HepG2 (cell line): ENCODE results near the gene RPP25L. TPM values are rescaled to one million over a fixed set of nuclear protein-coding genes. Genes with fewer than 3 reads are reported as not detected.

Experiments
- ATAC-seq: fragments of 200-7000 bp; cut with Tn5 transposase; 3 replicates; pipeline ENCODE4 v1.9.1; 2020; ENCODE audit warnings: mild to moderate bottlenecking, moderate library complexity
- BruUV-seq: library from RNA; stranded (reverse); fragments of 400-500 nt; replicated peaks from 2 replicates; lab custom pipeline; 2021; lab: Mats Ljungman, UMichigan
- CTCF ChIA-PET: fragments of 300-600 bp; formaldehyde crosslinking; extraction: SDS; loops from one replicate; lab custom pipeline; 2021; ENCODE audit warnings: low total read pairs, inconsistent platforms, low intra/inter-chr PET ratio; lab: Yijun Ruan, JAX
- POLR2A ChIA-PET: fragments of 350-600 bp; sonication (Branson Sonifier 250); formaldehyde crosslinking; loops from one replicate; lab custom pipeline; 2020; ENCODE audit warnings: antibody characterized with exemption, inconsistent platforms; lab: Yijun Ruan, JAX
- DNase-seq: peaks from one replicate; pipeline ENCODE4 v3.0.0-alpha.2; 2015; ENCODE audit warnings: low spot score
- FAIRE-seq: peaks from 3 replicates; lab custom pipeline; 2011; peaks lifted over from hg19 to GRCh38; lab: Jason Lieb, UNC
- H2AFZ ChIP-seq: one replicate; pipeline ENCODE4 v1.6.1; 2011; ENCODE audit warnings: low read length, inconsistent platforms
- H3K27ac ChIP-seq: fragments of 300-600 bp; 3 replicates; pipeline ENCODE4 v1.8.0; 2011; ENCODE audit warnings: mixed run types, mild to moderate bottlenecking, mixed read lengths, low read length, inconsistent platforms; ENCODE audit not compliant: insufficient read depth; ENCODE audit errors: extremely low read length
- H3K27me3 ChIP-seq, 2 experiments: fragments of 200-600 bp in 1 of 2; 2 replicates in 1 of 2; 3 replicates in 1 of 2; pipeline versions ENCODE4 v1.6.0 to v1.8.0; 2011; ENCODE audit warnings: low read length in 2 of 2, mild to moderate bottlenecking in 2 of 2, moderate library complexity in 2 of 2, inconsistent platforms in 1 of 2; ENCODE audit not compliant: insufficient read depth in 2 of 2, control insufficient read depth in 1 of 2
- H3K36me3 ChIP-seq, 2 experiments: fragments of 200-600 bp in 1 of 2; replicated peaks in 1 of 2; 2 replicates in 1 of 2; 3 replicates in 1 of 2; pipeline versions ENCODE4 v1.5.1 to v1.8.0; 2011; ENCODE audit warnings: low read length in 2 of 2, inconsistent platforms in 1 of 2; ENCODE audit not compliant: insufficient read depth in 2 of 2, control insufficient read depth in 1 of 2
- H3K4me1 ChIP-seq: 2 replicates; pipeline ENCODE4 v1.5.1; 2012; ENCODE audit warnings: low read length, inconsistent platforms; ENCODE audit not compliant: insufficient read depth
- H3K4me2 ChIP-seq: 2 replicates; pipeline ENCODE4 v1.6.0; 2011; ENCODE audit warnings: low read depth, low read length, inconsistent platforms
- H3K4me3 ChIP-seq, 3 experiments: fragments of 200-600 bp in 1 of 3; sonication (generic), shearing (Covaris generic) in 1 of 3; replicated peaks in 1 of 3; 2 replicates each; pipeline ENCODE4 v1.5.1; 2011 to 2016; ENCODE audit warnings: low read length in 3 of 3, inconsistent platforms in 2 of 3, low read depth in 2 of 3, mild to moderate bottlenecking in 2 of 3, control low read depth in 1 of 3, mixed read lengths in 1 of 3; ENCODE audit not compliant: insufficient read depth in 1 of 3
- H3K79me2 ChIP-seq: one replicate; pipeline ENCODE4 v1.6.1; 2011; ENCODE audit warnings: low read length, inconsistent platforms; ENCODE audit not compliant: insufficient read depth
- H3K9ac ChIP-seq: 2 replicates; pipeline ENCODE4 v1.6.0; 2011; ENCODE audit warnings: mild to moderate bottlenecking, low read depth, low read length, inconsistent platforms; ENCODE audit not compliant: insufficient read depth
- H3K9me3 ChIP-seq: 2 replicates; pipeline ENCODE4 v1.5.1; 2012; ENCODE audit warnings: mild to moderate bottlenecking, low read length
- H4K20me1 ChIP-seq: 2 replicates; pipeline ENCODE4 v1.6.0; 2011; ENCODE audit warnings: inconsistent platforms, mild to moderate bottlenecking, low read length, moderate library complexity; ENCODE audit not compliant: insufficient read depth
- FOXO1 ChIP-seq: sonication (generic); formaldehyde crosslinking; IDR thresholded peaks from 2 replicates; pipeline ENCODE4 v1.4.0; 2020; ENCODE audit warnings: missing genetic modification reagents
- MAFF ChIP-seq: IDR thresholded peaks from 2 replicates; pipeline ENCODE4 v1.6.1; 2011; ENCODE audit warnings: low read depth, low read length, improper control_type of control experiment
- MAFK ChIP-seq, 2 experiments: IDR thresholded peaks in 1 of 2; conservative IDR thresholded peaks in 1 of 2; 2 replicates each; pipeline ENCODE4 v1.6.1; 2011; ENCODE audit warnings: improper control_type of control experiment in 2 of 2, low read length in 2 of 2
- NFIB ChIP-seq: sonication (generic); formaldehyde crosslinking; IDR thresholded peaks from 2 replicates; pipeline ENCODE4 v1.9.0; 2021; ENCODE audit warnings: missing genetic modification reagents, mild to moderate bottlenecking, borderline replicate concordance
- NRL ChIP-seq: sonication (generic); formaldehyde crosslinking; IDR thresholded peaks from 2 replicates; pipeline ENCODE4 v1.5.0; 2020; ENCODE audit warnings: missing genetic modification reagents, mild to moderate bottlenecking, moderate library complexity, borderline replicate concordance
- PATZ1 ChIP-seq: sonication (generic); formaldehyde crosslinking; IDR thresholded peaks from 2 replicates; pipeline ENCODE4 v1.4.0; 2020; ENCODE audit warnings: missing genetic modification reagents
- POGK ChIP-seq: sonication (generic); formaldehyde crosslinking; conservative IDR thresholded peaks from 2 replicates; pipeline ENCODE4 v1.8.0; 2022; ENCODE audit warnings: mild to moderate bottlenecking, moderate library complexity, missing genetic modification reagents
- SIN3B ChIP-seq: fragments of 150-350 bp; IDR thresholded peaks from 2 replicates; pipeline ENCODE4 v1.6.1; 2014; ENCODE audit warnings: low read length
- SMC3 ChIP-seq: IDR thresholded peaks from 2 replicates; pipeline ENCODE4 v1.6.1; 2011; ENCODE audit warnings: low read length, improper control_type of control experiment
- SRY ChIP-seq: sonication (generic); formaldehyde crosslinking; IDR thresholded peaks from 2 replicates; pipeline ENCODE4 v1.8.0; 2022; ENCODE audit warnings: mild to moderate bottlenecking, missing genetic modification reagents
- ZBTB14 ChIP-seq: sonication (generic); formaldehyde crosslinking; IDR thresholded peaks from 2 replicates; pipeline ENCODE4 v1.4.0; 2020; ENCODE audit warnings: missing genetic modification reagents
- ZBTB46 ChIP-seq: sonication (generic); formaldehyde crosslinking; IDR thresholded peaks from 2 replicates; pipeline ENCODE4 v1.4.0; 2020; ENCODE audit warnings: mild to moderate bottlenecking, missing genetic modification reagents, borderline replicate concordance
- ZNF260 ChIP-seq: sonication (generic); formaldehyde crosslinking; IDR thresholded peaks from 2 replicates; pipeline ENCODE4 v1.4.0; 2020; ENCODE audit warnings: missing genetic modification reagents, low read depth, mild to moderate bottlenecking, borderline replicate concordance
- ZNF790 ChIP-seq: sonication (generic); formaldehyde crosslinking; IDR thresholded peaks from 2 replicates; pipeline ENCODE4 v1.8.0; 2022; ENCODE audit warnings: missing genetic modification reagents, mild to moderate bottlenecking, borderline replicate concordance
- ZNF879 ChIP-seq: sonication (generic); formaldehyde crosslinking; IDR thresholded peaks from 2 replicates; pipeline ENCODE4 v1.8.1; 2023; ENCODE audit warnings: missing genetic modification reagents
- WGBS: methylation state at CpG from one replicate; pipeline ENCODE4 v1.1.6; 2017; ENCODE audit warnings: low lambda C conversion rate; 5-methylcytosine and 5-hydroxymethylcytosine counted together
- in situ Hi-C: cut with HindIII; loops from 2 replicates; pipeline ENCODE4 v1.10.0; 2017; ENCODE audit warnings: low pct_unique_long_range_greater_than_20kb; ENCODE audit not compliant: extremely low pct_ligation_motif_present
- intact Hi-C: fragments of 100-400 bp; cut with micrococcal nuclease; formaldehyde crosslinking; loops from one replicate; pipeline ENCODE4 v1.10.0; 2022; ENCODE audit not compliant: unreplicated experiment
- polyA plus RNA-seq, 8 experiments: library from polyadenylated mRNA; depleted of rRNA in 3 of 8; stranded (reverse) in 7 of 8; unstranded in 1 of 8; fragments of >200 nt; fragmentation: Illumina TruSeq in 4 of 8; extraction: Trizol in 4 of 8; gene quantifications; 2 replicates each; pipeline versions ENCODE4 v1.2.1 to v1.2.3, GENCODE V29; 2011 to 2016; ENCODE audit warnings: low read depth in 4 of 8, missing spikeins in 1 of 8, mixed read lengths in 1 of 8; ENCODE audit not compliant: insufficient read depth in 1 of 8
- total RNA-seq, 5 experiments: library from RNA; depleted of rRNA; stranded (reverse); fragments of >200 nt; fragmentation: Illumina TruSeq; extraction: Trizol; gene quantifications; 2 replicates each; pipeline ENCODE4 v1.2.3, GENCODE V29; 2016; ENCODE audit warnings: low read depth in 1 of 5

RPP25L gene
- total and polyA plus RNA-seq, 2 of the 13 experiments (the other 11 are each of a cell fraction or from before 2014, with no cell fraction given) = 24.5 to 27.3 TPM

- no peak for TF ChIP-seq ZBTB46 (CRISPR knock-in tag)
Observed at GRCh38 chr9:34615132-34615531, 3.2 kb upstream of the RPP25L start (continued).

GRCh38 chr9:34612788-34613390 is 992 bp upstream of the RPP25L start:
- POLR2A ChIA-PET = interaction anchor here (0.9 to 2.2 kb wide), 6 partner anchors 16 to 52 kb away, joined by 3 to 13 read pairs (median 4); partner anchors contain the start of genes ARID3C, GALT and SIGMAR1
- DNase-seq (peak; percentile 73), ATAC-seq (peak; percentile 78), FAIRE-seq (peak; percentile 82)
- H3K9me3 ChIP-seq = no peaks in the 10 kb centered on the region
- CTCF ChIA-PET = interaction anchor here (1.1 to 3.5 kb wide), 3 partner anchors 20 to 62 kb away, joined by 3 to 54 read pairs (median 6); no protein-coding TSS in a partner anchor
- peak overlapping the region; percentile 95; the same call in 1 of the 2 replicates for H3K9ac ChIP-seq
- under 1% methylated on average over 12 of the region's 15 CpGs for WGBS
- H3K79me2 ChIP-seq = peaks cover 6% of the 10 kb centered on the region
- intact Hi-C loops = loop anchor here (1.0 kb wide), 2 partner anchors 7 to 21 kb away; partner anchors contain the start of gene DCTN3
- no peaks in the 10 kb centered on the region for H3K27me3 ChIP-seq
- no peak overlapping the region for H2AFZ ChIP-seq
- in situ Hi-C loops = no loop called here
- peaks cover 29% of the 10 kb centered on the region for H3K4me1 ChIP-seq
- peak overlapping the region; percentile 77 for H3K4me2 ChIP-seq
- BruUV-seq = no TSS peak
- H4K20me1 ChIP-seq = no peaks in the 10 kb centered on the region; the same call in 1 of the 2 replicates
- H3K36me3 ChIP-seq = peaks cover 1 to 4% of the 10 kb centered on the region in 2 experiments; a peak in 2 of 5 replicates
- peak overlapping the region; percentile 84 to 91 (median 89) for H3K4me3 ChIP-seq
- H3K27ac ChIP-seq = no peak overlapping the region
- no peak for TF ChIP-seq ZNF260
- no peak for TF ChIP-seq NRL
- peak; percentile 43; the same call in 1 of the 2 replicates for TF ChIP-seq POGK (CRISPR knock-in tag)
- no peak for TF ChIP-seq MAFK (conservative IDR thresholded peaks at IDR 0.05 in 1 of 2, IDR thresholded peaks at IDR 0.05 in 1 of 2; ENCODE audit: low read length in 2 of 2)
- TF ChIP-seq ZBTB14 = 0 out of 2 replicates have a peak, but pooled peaks have one; percentile 37
- no peak for TF ChIP-seq SIN3B
- no peak for TF ChIP-seq FOXO1 (CRISPR knock-in tag)
- no peak for TF ChIP-seq ZNF879
- TF ChIP-seq SMC3 = peak; percentile 57
- TF ChIP-seq PATZ1 (CRISPR knock-in tag) = peak; percentile 39; the same call in 1 of the 2 replicates
- TF ChIP-seq MAFF = no peak
- 0 out of 2 replicates have a peak, but pooled peaks have one; percentile 10 for TF ChIP-seq SRY (CRISPR knock-in tag)
- TF ChIP-seq ZNF790 (CRISPR knock-in tag) = no peak
- TF ChIP-seq NFIB (CRISPR knock-in tag) = no peak
